Testis (tissue), 3 donors: ENCODE results near the gene PLPPR3. TPM values are rescaled to one million over a fixed set of nuclear protein-coding genes. Genes with fewer than 3 reads are reported as not detected.

Experiments
- DNase-seq: peaks from one replicate; pipeline ENCODE4 v3.0.0-alpha.2; 2019
- H3K27ac ChIP-seq, 2 donors: fragments of 200-600 bp; sonication (generic); one replicate each; pipeline ENCODE4 v1.5.1; 2019
- H3K27me3 ChIP-seq: fragments of 200-600 bp; sonication (generic); one replicate; pipeline ENCODE4 v1.5.1; 2019
- H3K36me3 ChIP-seq: fragments of 200-600 bp; sonication (generic); one replicate; pipeline ENCODE4 v1.5.1; 2017; ENCODE audit warnings: low read depth; ENCODE audit errors: missing control alignments
- H3K4me1 ChIP-seq: fragments of 200-600 bp; sonication (generic); one replicate; pipeline ENCODE4 v1.5.1; 2019
- H3K4me3 ChIP-seq, 2 donors: fragments of 200-600 bp; sonication (generic); one replicate each; pipeline ENCODE4 v1.5.1; 2017 to 2019
- H3K9me3 ChIP-seq: fragments of 200-600 bp; sonication (generic); one replicate; pipeline ENCODE4 v1.5.1; 2017
- CTCF ChIP-seq, 3 experiments: fragments of 450-650 bp in 2 of 3; fragments of 200-600 bp in 1 of 3; sonication (generic) in 1 of 3; IDR thresholded peaks; one replicate each; pipeline ENCODE4 v1.5.1; 2016 to 2019; ENCODE audit warnings: antibody characterized with exemption in 3 of 3, mild to moderate bottlenecking in 2 of 3, moderate library complexity in 1 of 3
- POLR2A ChIP-seq: fragments of 450-650 bp; IDR thresholded peaks from one replicate; pipeline ENCODE4 v1.6.1; 2017; ENCODE audit warnings: antibody characterized with exemption, mild to moderate bottlenecking, moderate library complexity
- WGBS, 2 donors: methylation state at CpG; one replicate each; pipeline ENCODE4 v1.1.5; 2018; 5-methylcytosine and 5-hydroxymethylcytosine counted together
- intact Hi-C: fragments of 100-400 bp; cut with DNase I; formaldehyde crosslinking; loops from one replicate; pipeline ENCODE4 v1.15.1; 2023; ENCODE audit warnings: low total_unique reads
- polyA plus RNA-seq: library from polyadenylated mRNA; stranded (reverse); fragments of 350-450 nt; fragmentation: Illumina TruSeq; extraction: RNeasy Lipid Tissue Mini Kit (QIAGEN cat#74804); gene quantifications from one replicate; pipeline ENCODE4 v1.2.3, GENCODE V29; 2014; ENCODE audit warnings: low read depth, low replicate concordance; ENCODE audit not compliant: insufficient read depth
- total RNA-seq, 2 donors: library from RNA; depleted of rRNA; stranded (reverse); fragments of >200 nt; gene quantifications; one replicate each; pipeline ENCODE4 v1.2.3, GENCODE V29; 2016

PLPPR3 gene
- total and polyA plus RNA-seq, 3 donors from 2014 or later: 2.7 to 20.1 (median 16.9) TPM

GRCh38 chr19:791007-791566 is 30.7 kb downstream of the PLPPR3 start:
- Histone ChIP-seq H3K27ac (no peak overlapping the region), H3K4me3 (no peak overlapping the region), H3K36me3 (no peaks in the 10 kb centered on the region), H3K9me3 (no peaks in the 10 kb centered on the region), H3K4me1 (peaks cover 12% of the 10 kb centered on the region), H3K27me3 (no peaks in the 10 kb centered on the region)
- DNase-seq: no peak
- 90 to 93% methylated on average over 16 to 26 of the region's 26 CpGs for WGBS, 2 donors
- intact Hi-C loops: no loop called here
- TF ChIP-seq CTCF (IDR thresholded peaks at IDR 0.05) (no peak), POLR2A (no peak)

- intact Hi-C loops: loop anchor here (10.0 kb wide), 1 partner anchor 135 kb away; the partner anchor contains the start of gene ARID3A
- no peaks in the 10 kb centered on the region for H3K27me3 ChIP-seq
- no peaks in the 10 kb centered on the region for H3K9me3 ChIP-seq
- H3K27ac ChIP-seq: peak overlapping the region in 1 of 2 donors; percentile 51
- no peaks in the 10 kb centered on the region for H3K36me3 ChIP-seq
- peaks cover 8% of the 10 kb centered on the region for H3K4me1 ChIP-seq
- no peak for TF ChIP-seq POLR2A
- no peak for TF ChIP-seq CTCF (IDR thresholded peaks at IDR 0.05)
- H3K4me3 ChIP-seq: no peak overlapping the region
- DNase-seq: no peak
- 81 to 86% methylated on average over 9 of the region's 9 CpGs for WGBS, 2 donors
These were observed 32.1 kb downstream of the PLPPR3 start for GRCh38 chr19:789701-790060.

GRCh38 chr19:788983-789700 is 32.6 kb downstream of the PLPPR3 start:
- intact Hi-C loops: loop anchor here (10.0 kb wide), 1 partner anchor 136 kb away; the partner anchor contains the start of gene ARID3A
- H3K27ac ChIP-seq: peak overlapping the region in 1 of 2 donors; percentile 51

GRCh38 chr19:788686-788982 is 33.1 kb downstream of the PLPPR3 start:
- H3K27ac ChIP-seq: peak overlapping the region in 1 of 2 donors; percentile 51
- no peaks in the 10 kb centered on the region for H3K27me3 ChIP-seq
- no peak overlapping the region for H3K4me3 ChIP-seq
- intact Hi-C loops: loop anchor here (10.0 kb wide), 1 partner anchor 136 kb away; the partner anchor contains the start of gene ARID3A
- no peak for TF ChIP-seq CTCF (IDR thresholded peaks at IDR 0.05)
- TF ChIP-seq POLR2A: no peak
- 37 to 56% methylated on average over 6 to 11 of the region's 11 CpGs for WGBS, 2 donors
- DNase-seq: no peak
- peaks cover 10% of the 10 kb centered on the region for H3K4me1 ChIP-seq
- no peaks in the 10 kb centered on the region for H3K36me3 ChIP-seq
- H3K9me3 ChIP-seq: no peaks in the 10 kb centered on the region

More at GRCh38 chr19:788983-789700, 32.6 kb downstream of the PLPPR3 start:
- Histone ChIP-seq H3K36me3 (no peaks in the 10 kb centered on the region), H3K4me1 (peaks cover 10% of the 10 kb centered on the region), H3K4me3 (no peak overlapping the region), H3K27me3 (no peaks in the 10 kb centered on the region), H3K9me3 (no peaks in the 10 kb centered on the region)
- no peak for DNase-seq
- 61 to 65% methylated on average over 29 to 33 of the region's 33 CpGs for WGBS, 2 donors
- TF ChIP-seq CTCF (IDR thresholded peaks at IDR 0.05): no peak
- TF ChIP-seq POLR2A: no peak
